ENCODE results near the gene USP24. TPM values are rescaled to one million over a fixed set of nuclear protein-coding genes. Genes with fewer than 3 reads are reported as not detected.

The USP24 gene
- polyA plus RNA-seq, 1 of the 3 experiments (the other 2 are of a cell fraction), result 8.1 TPM

DNA sequence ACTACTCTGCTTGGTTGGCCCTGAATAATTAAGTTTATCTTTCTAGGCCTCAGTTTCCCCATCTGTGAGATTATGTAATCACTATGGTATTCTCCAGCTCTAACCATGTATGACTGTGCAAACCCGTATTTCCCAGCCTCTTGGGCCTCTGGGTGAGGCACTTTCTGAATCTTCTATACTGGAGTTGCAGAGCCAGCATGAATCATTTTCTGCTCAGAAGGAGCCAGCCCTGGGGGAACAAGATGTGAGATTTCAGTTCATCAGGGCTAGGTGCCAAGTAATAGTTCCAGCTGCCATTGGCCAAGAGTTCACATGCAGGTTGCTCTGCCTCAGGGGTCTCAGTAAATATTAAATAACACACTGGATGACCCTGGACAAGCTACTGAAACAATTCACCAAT lies 47.7 kb upstream of the USP24 start:
- H4K20me1 ChIP-seq (ENCODE audit: insufficient read depth), result no peaks in the 10 kb centered on the region
- ChIA-PET CTCF (interaction anchor here (1.8 to 3.8 kb wide), 2 partner anchors 10 to 14 kb away, joined by 4 to 21 read pairs; no protein-coding TSS in a partner anchor), POLR2A (no interaction called here)
- no peaks in the 10 kb centered on the region for H3F3A ChIP-seq (replicated peaks; ENCODE audit: insufficient read depth)
- H3K9ac ChIP-seq, result no peak overlapping the region
- DNase-seq, result no peak
- H3K9me3 ChIP-seq, result no peaks in the 10 kb centered on the region
- 60% methylated on average over 1 of the region's 1 CpG for WGBS (ENCODE audit: low lambda C conversion rate)
- H3K4me2 ChIP-seq, result no peak overlapping the region
- TF ChIP-seq RXRA (IDR thresholded peaks at IDR 0.05; ENCODE audit: borderline replicate concordance, low read depth), result no peak
- no peak for TF ChIP-seq EP300 (IDR thresholded peaks at IDR 0.05; ENCODE audit: borderline replicate concordance in 1 of 2, low read depth in 1 of 2, low read length in 1 of 2)
- TF ChIP-seq NFIC (IDR thresholded peaks at IDR 0.05; ENCODE audit: borderline replicate concordance), result no peak
- no peak for TF ChIP-seq RAD21 (IDR thresholded peaks at IDR 0.05; ENCODE audit: low read length)
- H3K4me3 ChIP-seq (ENCODE audit: low read depth in 2 of 2, low read length in 1 of 2), result no peak overlapping the region
- H2AFZ ChIP-seq (ENCODE audit: low read depth), result no peak overlapping the region
- no peaks in the 10 kb centered on the region for H3K4me1 ChIP-seq (ENCODE audit: control insufficient read depth in 1 of 2, insufficient read depth in 2 of 2, low read depth in 1 of 2, low read length in 1 of 2)
- no peaks in the 10 kb centered on the region for H3K27me3 ChIP-seq (ENCODE audit: insufficient read depth)
- no peaks in the 10 kb centered on the region for H3K9me2 ChIP-seq
- no peaks in the 10 kb centered on the region for H3K36me3 ChIP-seq (replicated peaks in 1 of 2; ENCODE audit: control insufficient read depth in 1 of 2, insufficient read depth in 2 of 2, low read length in 1 of 2)
- H3K79me2 ChIP-seq (ENCODE audit: insufficient read depth), result no peaks in the 10 kb centered on the region
- no peak overlapping the region for H3K27ac ChIP-seq (ENCODE audit: low read depth in 2 of 2, low read length in 1 of 2)

DNA sequence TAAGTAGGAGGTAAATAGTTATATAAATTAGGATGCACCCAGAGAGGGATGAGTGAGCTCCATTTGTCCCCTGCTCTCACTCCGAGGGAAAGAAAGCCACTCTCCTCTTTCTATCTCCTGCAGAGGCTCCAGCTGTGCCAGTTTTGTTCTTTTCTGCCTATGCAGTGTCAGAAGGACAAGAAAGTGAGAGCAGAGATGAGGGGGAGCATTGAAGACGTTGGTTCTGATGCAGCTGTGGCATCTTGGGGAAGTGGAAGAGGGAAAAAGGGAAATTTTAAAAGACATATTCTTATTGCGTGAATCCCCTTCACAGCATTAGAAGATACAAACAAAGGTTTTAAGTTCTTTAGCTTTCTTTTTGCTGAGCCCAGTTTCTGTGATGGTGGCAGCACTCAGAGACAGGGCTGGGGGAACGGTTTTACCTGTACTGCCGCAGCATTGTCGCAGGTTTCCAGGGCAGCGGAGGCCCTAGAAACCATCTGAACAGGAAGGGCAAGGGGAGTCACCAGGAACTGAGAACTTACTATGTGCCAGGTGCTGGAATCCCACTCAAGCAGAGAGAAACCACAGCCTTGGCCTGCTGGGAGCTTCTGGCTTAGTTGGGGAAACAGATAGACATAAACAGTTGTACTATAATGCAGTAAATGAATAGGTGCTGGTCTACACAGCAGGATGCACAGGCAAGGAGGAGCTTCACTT lies 44.9 kb upstream of the USP24 start:
- no peak for DNase-seq
- ChIA-PET CTCF (interaction anchor here (0.6 to 1.4 kb wide), 4 partner anchors 11 to 1445 kb away, joined by 3 to 4 read pairs (median 3); no protein-coding TSS in a partner anchor), POLR2A (no interaction called here)
- H3K9me3 ChIP-seq, result no peaks in the 10 kb centered on the region
- H3K27ac ChIP-seq (ENCODE audit: low read depth in 2 of 2, low read length in 1 of 2), result no peak overlapping the region
- no peak overlapping the region for H3K4me3 ChIP-seq (ENCODE audit: low read depth in 2 of 2, low read length in 1 of 2)
- WGBS (ENCODE audit: low lambda C conversion rate), result 74% methylated on average over 7 of the region's 7 CpGs
- H3K79me2 ChIP-seq (ENCODE audit: insufficient read depth), result no peaks in the 10 kb centered on the region
- H3K4me1 ChIP-seq (ENCODE audit: control insufficient read depth in 1 of 2, insufficient read depth in 2 of 2, low read depth in 1 of 2, low read length in 1 of 2), result no peaks in the 10 kb centered on the region
- no peaks in the 10 kb centered on the region for H3F3A ChIP-seq (replicated peaks; ENCODE audit: insufficient read depth)
- H3K27me3 ChIP-seq (ENCODE audit: insufficient read depth), result no peaks in the 10 kb centered on the region
- no peak overlapping the region for H3K9ac ChIP-seq
- H3K36me3 ChIP-seq (replicated peaks in 1 of 2; ENCODE audit: control insufficient read depth in 1 of 2, insufficient read depth in 2 of 2, low read length in 1 of 2), result no peaks in the 10 kb centered on the region
- no peaks in the 10 kb centered on the region for H3K9me2 ChIP-seq
- H4K20me1 ChIP-seq (ENCODE audit: insufficient read depth), result no peaks in the 10 kb centered on the region
- no peak overlapping the region for H3K4me2 ChIP-seq
- TF ChIP-seq EZH2phosphoT487 (IDR thresholded peaks at IDR 0.05; ENCODE audit: borderline replicate concordance, low read depth) (no peak), RFX5 (IDR thresholded peaks at IDR 0.05; ENCODE audit: low read length) (no peak), NRF1 (IDR thresholded peaks at IDR 0.05; ENCODE audit: low read depth, low read length) (no peak), MEF2A (IDR thresholded peaks at IDR 0.05; ENCODE audit: borderline replicate concordance, low read depth) (no peak)
- TF ChIP-seq, protein P1, sequence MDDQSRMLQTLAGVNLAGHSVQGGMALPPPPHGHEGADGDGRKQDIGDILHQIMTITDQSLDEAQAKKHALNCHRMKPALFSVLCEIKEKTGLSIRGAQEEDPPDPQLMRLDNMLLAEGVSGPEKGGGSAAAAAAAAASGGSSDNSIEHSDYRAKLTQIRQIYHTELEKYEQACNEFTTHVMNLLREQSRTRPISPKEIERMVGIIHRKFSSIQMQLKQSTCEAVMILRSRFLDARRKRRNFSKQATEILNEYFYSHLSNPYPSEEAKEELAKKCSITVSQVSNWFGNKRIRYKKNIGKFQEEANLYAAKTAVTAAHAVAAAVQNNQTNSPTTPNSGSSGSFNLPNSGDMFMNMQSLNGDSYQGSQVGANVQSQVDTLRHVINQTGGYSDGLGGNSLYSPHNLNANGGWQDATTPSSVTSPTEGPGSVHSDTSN (IDR thresholded peaks at IDR 0.05), result no peak
- TF ChIP-seq, protein P2, sequence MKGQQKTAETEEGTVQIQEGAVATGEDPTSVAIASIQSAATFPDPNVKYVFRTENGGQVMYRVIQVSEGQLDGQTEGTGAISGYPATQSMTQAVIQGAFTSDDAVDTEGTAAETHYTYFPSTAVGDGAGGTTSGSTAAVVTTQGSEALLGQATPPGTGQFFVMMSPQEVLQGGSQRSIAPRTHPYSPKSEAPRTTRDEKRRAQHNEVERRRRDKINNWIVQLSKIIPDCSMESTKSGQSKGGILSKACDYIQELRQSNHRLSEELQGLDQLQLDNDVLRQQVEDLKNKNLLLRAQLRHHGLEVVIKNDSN (IDR thresholded peaks at IDR 0.05; ENCODE audit: borderline replicate concordance, low read depth), result no peak
- no peak overlapping the region for H2AFZ ChIP-seq (ENCODE audit: low read depth)
